Breast epithelium (tissue), 3 donors: Measurements from ENCODE around the gene HMOX2.

Experiments used
- CTCF ChIP-seq, 3 donors: fragments of 450-650 bp; IDR thresholded peaks; one replicate each; pipeline ENCODE4 v1.5.1; 2016 to 2017; ENCODE audit warnings: antibody characterized with exemption in 3 of 3, mild to moderate bottlenecking in 3 of 3, moderate library complexity in 3 of 3
- POLR2A ChIP-seq: fragments of 450-650 bp; IDR thresholded peaks from one replicate; pipeline ENCODE4 v1.6.1; 2016; ENCODE audit warnings: antibody characterized with exemption, mild to moderate bottlenecking, moderate library complexity
- POLR2AphosphoS5 ChIP-seq, 3 donors: sonication (generic); formaldehyde crosslinking; IDR thresholded peaks; one replicate each; pipeline ENCODE4 v1.6.1; 2017; ENCODE audit warnings: antibody characterized with exemption in 3 of 3

GRCh38 chr16:4467916-4468315 is 8.3 kb upstream of the HMOX2 start:
- TF ChIP-seq CTCF (IDR thresholded peaks at IDR 0.05): no peak
- TF ChIP-seq POLR2AphosphoS5 (IDR thresholded peaks at IDR 0.05): no peak
- TF ChIP-seq POLR2A: no peak
